ENCODE results near the gene SLC4A5.
"Not testable (repeated sequence)": the region's sequence is repeated elsewhere in the genome, so short reads cannot be mapped to it uniquely, and the experiment has no call there.

The SLC4A5 gene

DNA sequence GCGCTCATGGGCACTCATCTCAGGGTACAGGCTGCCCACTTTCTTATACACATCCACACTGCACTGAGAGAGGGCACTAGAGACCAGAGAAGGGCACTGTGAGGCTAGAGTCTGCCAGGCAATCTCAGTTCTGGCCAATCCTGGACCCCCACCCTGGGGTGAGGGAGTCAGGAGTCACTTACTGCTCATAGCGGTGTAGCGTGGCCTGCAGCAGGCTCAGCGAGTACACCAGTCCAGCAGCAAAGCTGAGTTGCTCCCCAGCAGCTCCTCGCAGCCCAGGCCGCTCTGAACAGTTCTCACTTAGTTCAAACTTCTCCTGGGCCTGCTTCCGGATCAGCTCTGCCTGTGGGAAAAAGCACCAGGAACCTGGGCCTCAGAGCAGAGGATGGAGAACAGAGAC, 24.6 kb upstream of the SLC4A5 start:
- no peak for DNase-seq (ENCODE audit: low read depth)

DNA sequence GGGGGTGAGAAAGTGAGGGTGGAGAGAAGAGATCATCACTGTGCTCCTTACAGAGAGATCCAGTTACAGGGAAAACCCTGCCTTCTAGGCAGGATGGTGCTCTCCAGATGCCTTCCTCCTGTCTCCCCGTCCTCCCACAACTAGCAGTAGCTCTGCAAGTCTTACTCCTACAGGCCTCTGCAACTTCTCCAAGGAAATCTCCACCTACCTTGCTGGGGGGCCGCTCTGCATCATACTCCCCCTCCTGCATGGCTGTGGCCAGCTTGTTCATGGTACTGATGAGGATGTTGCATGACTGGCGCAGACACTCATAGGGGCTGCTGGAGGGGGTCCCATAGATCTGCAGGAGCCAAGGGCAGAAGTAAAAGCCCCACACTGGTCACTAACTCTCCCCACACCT, 22.8 kb upstream of the SLC4A5 start:
- no peak for DNase-seq (ENCODE audit: low read depth)

DNA sequence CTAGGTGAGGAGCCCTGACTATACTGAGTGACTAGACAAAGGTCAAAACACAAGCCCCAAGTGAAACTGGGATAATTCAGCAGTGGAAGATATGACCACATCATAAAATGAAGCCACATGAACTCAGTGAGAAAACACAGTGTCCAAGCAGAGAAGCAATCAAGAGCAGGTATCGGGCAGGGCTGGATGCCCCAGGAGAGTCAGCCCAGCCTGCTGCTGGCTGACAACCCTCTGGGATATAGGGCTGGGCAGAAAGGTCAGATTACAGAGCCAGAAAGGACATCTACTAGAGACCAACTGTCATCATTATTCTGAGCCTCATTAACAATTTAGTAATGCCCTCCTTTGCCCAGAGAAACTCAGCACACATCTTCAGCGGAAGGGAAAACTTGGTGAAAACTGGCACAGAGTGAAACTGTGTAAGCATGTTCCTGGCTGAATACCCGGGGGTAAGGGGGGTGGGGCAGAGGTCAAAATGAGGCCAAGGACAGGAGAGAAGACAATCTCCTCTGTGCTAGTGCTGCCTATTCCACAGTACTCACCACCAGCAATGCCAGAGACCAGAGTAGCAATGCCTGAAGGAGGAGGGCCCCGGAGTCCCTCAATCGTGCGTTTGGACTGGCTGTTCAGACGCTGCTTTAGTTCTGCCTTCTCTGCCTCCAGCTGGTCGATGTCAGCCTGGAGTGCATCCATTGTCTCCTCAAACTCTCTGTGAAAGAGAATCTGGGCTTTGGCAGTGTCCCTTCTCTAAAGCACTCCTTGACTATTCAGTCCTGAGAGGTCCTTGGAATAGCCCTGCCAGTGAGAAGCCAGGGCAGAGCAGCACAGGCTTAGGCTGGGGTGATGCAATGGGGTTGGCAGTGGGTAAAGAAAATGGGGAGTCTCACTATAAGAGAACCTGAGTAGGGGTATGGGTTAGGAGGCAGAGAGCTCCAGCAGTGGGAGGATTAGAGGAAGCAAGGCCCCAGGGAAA, 21.6 kb upstream of the SLC4A5 start:
- no peak for DNase-seq (ENCODE audit: low read depth)

DNA sequence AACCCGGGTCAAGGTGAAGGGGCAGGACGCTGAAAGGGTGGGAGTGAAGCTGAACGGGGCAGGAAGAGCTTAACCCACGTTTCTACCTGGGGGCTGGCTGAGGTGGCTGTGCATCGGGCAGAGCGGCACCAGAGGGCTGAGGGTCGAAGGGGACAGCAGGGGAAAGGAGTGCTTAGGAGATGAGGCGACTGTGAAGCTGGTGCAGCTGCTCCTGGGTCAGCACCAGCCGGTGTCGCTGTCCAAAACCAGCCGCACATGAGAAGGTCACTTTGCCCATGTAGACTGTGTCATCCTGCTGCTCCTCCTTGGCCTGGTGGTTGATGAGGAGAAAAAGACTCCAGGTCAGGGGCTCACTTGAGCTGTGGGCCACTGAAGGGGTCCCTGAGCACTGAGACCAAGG, 18.1 kb upstream of the SLC4A5 start:
- DNase-seq (ENCODE audit: low read depth), result no peak

DNA sequence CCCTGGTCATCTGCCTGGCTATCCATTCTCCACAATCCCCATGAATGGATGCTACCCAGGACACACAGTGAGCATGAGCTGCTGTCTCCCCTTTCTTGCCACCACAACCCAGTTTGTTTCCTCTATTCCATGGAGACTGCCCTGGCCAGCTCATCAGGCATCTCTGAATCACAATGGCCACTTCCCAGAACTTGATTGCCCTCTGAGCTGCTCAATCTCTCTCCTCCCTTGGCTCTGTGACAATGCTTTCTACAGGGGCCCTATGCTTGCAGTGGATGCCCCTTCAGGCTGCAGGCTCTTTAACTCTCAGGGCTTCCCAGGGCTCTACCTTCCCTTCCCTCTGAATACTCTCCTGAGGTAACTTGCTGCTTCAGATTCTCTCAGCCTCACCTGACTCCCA, 14.4 kb upstream of the SLC4A5 start:
- no peak for DNase-seq (ENCODE audit: low read depth)

DNA sequence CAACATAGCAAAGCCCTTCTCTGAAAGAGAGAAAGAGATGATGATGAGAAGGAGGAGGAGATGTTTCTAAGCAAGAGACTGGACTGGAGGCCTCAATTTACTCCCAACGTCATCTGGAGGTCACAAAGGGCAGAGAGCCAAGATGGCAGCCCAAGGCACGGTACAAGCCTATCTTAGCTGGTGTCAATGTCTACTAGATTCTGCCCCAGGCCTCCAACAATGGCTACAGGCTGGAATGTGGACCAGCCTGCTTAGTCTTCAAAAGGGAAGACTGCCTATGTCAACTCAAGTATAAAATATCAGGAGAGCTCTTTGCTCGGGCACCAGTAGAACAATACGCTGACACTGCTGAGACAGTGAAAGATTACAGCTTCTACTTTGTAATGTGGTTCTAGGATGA, 6.7 kb upstream of the SLC4A5 start:
- DNase-seq (ENCODE audit: low read depth), result no peak

DNA sequence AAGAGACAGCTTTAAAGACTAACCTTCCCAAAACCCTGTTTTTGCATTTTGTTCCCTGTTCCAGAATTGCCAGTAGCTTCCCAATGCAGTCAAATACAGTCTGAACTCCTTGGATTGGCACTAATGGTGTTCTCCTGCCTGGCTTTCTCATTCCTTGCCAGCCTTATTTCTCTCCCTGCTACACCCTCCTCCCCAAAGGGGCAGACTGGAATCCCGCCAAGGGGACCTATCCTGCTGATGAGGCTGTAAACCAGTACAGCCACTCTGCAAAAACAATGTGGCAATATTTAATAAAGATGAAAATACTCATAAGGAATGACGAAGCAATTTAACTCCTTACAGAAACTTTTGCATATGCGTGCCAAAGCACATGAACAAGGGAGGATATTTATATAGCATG, 4.5 kb upstream of the SLC4A5 start:
- no peak for DNase-seq (ENCODE audit: low read depth)

DNA sequence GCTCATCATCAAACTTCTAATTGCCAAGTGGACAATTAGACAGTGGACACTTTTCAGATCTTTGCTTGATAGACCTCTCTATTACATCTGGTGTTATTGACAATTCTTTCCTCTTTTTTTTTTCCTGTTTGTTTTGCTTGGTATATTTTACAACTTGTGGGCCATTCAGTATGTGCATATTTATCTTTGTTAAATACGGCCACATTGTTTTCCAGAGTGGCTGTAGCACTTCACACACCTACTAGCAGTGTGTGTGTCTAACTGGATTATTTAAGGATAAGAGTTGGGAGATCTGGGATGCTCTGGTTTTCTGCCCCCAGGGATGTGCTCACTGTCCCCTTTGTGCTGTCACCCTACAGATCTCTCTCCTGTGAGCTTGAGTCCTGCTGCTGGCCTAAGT, 4.1 kb upstream of the SLC4A5 start:
- no peak for DNase-seq (ENCODE audit: low read depth)

DNA sequence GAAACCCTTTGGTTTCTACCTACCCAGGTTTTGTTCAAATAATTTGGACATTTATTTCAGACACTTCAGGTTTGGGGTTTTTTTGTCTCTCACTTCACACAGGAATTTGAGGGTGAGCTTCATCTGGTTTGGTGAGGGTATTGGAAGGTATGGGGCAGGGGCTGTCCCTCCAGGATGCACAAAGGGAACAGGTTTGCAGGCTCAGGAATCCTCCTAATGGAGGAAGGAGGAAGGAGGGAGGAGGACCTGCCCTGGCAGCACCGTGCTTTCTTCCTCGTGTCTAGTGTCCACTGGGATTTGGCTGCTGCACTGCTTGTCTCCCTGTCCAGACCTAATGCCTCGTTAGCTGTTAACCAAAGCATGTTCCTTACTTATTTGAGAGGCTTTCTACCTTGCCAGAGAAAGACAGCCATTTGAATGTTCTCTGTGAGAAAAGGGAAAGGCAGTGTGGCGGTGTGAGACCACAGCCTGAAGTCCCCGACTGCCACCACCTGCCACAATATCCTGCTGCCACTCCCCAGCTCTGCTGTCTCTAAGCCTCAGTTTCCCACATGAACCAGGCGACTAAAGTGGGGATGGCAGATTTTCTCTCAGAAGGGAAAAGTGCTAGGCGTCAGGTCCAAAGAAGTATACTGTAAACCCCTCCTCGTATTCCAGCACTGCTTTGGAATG, 2.2 kb upstream of the SLC4A5 start:
- no peak for DNase-seq (ENCODE audit: low read depth)

DNA sequence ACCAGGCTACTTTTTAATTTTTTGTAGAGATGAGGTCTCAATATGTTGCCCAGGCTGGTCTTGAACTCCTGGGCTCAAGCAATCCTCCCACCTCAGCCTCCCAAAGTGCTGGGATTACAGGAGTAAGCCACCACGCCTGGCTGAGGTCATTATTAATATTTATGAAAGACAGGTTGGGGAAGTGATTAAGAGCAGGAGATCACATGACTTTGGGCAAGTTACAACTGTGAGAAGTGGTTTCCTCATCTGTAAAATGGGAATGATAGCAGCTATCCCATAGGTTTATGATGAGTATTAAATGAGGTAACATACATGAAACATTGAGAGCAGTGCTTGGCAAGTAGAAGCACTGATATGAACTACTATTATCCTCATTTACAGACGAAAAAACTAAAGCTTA, 7.0 kb downstream of the SLC4A5 start:
- not testable (repeated sequence) for DNase-seq (ENCODE audit: low read depth)

DNA sequence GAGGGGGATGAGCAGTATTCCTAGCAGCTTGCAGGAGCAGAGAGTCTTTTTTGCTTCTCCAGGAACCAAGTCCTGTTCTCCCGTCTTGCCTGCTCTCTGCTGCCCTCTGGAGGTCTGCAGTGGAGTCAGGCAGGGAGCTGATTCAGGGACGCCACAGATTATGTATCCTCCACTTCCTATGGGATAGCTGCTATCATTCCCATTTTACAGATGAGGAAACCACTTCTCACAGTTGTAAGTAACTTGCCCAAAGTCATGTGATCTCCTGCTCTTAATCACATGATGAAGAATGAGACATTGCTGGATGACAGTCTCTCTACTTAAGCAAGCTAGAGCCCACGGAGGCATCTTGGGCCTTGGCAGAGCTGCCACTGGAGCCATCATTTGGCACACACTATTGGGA, 8.3 kb downstream of the SLC4A5 start:
- DNase-seq (ENCODE audit: low read depth), result peak; percentile 63

DNA sequence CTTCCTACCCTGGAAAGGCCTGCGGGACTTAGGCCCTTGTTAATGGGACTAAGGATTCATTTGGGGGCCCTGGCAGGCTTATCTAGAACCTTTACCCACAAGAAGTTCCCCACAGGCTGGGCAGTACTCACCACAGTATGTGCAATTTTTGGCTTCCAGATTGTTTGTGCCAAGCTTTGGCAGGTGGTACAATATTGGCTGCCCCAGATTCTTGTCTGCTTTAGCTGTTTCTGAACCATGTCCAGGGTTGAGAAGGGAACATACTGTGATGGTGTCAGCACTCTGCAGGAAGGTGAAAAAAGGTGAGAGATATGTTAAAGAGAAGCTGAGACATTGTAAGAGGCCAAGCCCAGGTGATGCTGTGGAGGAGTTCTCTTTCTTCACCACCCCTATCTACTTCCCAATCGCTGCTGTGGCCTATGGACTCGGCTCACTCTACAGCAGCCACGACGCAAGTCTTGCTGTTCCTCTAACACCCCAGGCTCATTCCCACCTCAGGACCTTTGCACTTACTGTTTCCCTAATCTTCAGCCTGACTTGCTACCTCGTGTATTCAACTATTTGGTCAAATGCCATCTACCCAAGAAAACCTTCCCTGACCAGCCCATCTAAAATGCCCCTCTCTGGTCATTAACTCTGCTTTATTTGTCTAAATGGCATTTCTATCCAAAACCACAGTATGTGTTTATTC, 9.2 kb downstream of the SLC4A5 start:
- DNase-seq (ENCODE audit: low read depth), result no peak

DNA sequence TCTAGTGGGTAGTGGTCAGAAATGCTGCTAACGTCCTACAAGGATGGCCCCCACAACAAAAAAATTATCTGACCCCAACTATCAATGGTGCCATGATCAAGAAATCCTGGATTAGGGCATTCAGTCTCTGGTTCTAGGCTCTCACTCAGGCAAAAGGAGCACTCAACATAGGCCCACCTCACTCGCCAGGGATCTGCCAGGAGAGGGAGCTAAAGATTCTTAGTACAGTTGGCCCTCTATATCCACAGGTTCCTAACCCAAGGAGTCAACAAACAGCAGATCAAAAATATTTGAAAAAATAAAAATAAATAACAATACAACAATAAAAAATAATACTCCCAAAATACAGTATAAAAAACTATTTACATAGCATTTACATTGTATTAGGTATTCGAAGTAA, 10.0 kb downstream of the SLC4A5 start:
- DNase-seq (ENCODE audit: low read depth), result no peak

DNA sequence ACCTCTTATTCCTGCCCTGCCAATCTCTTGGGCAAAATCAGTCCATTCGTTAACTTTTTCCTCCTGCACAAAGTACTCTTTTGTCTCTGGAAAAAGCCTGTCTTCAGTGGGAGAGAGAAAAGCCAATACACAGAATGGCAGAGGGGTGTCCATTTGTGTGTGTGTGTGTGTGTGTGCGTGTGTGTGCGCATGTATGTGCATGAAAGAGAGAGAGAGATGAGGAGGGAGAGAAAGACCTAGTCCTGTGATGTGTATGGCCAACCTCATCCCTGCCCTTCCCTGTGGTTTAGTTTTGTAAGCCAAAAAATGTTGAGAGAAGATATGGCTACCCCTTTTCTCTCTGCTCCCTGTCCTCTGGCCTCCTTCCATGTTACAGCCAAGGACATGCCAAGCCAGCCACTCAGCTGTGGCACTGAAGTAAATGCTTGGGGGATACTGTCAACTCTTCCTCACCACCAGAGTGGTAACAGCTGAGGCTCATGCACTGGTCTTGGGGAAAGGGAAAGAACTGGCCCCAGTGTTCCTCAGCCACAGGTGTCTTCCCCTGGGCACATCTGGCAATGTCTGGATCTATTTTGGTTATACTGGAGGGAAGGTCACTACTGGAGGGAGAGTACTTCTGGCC, 10.6 kb downstream of the SLC4A5 start:
- no peak for DNase-seq (ENCODE audit: low read depth)

DNA sequence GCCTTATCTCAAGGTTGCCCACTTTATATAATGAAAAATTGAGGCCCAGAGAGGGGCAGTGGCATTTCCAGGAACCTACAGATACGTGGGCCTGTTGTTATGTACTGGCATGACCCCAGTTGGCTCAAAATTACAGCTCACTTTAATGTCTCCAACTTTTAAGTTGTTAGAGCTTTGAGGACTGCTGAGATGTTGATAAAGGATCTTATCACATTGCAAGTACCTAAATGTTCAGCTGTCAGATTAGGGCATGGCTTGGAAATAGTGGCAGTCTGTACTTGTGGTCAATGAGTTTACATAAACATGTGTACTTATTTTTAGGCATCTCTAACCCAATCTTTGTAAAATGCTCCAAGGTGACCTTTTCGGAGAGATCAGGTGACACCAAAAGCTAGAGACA, 14.6 kb downstream of the SLC4A5 start:
- DNase-seq (ENCODE audit: low read depth), result no peak

DNA sequence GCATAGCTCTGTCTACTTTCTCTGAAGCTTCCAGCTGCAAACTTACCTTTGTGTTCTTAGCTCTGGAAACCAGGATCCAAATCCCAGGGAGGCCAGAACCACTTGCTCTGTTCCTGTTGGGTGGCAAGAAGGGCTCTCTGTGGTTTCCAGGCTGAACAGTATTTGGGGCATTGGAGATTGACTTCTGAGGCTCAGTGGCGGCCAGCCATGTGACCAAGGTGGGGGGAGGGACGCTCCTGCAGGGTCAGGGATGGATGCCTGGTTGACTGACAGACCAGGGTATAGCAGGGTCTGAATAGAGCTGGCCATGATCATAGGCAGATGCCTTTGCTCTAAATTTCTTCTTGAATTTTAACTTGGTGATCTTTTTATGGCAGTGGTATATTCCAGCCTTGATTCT, 15.1 kb downstream of the SLC4A5 start:
- no peak for DNase-seq (ENCODE audit: low read depth)

DNA sequence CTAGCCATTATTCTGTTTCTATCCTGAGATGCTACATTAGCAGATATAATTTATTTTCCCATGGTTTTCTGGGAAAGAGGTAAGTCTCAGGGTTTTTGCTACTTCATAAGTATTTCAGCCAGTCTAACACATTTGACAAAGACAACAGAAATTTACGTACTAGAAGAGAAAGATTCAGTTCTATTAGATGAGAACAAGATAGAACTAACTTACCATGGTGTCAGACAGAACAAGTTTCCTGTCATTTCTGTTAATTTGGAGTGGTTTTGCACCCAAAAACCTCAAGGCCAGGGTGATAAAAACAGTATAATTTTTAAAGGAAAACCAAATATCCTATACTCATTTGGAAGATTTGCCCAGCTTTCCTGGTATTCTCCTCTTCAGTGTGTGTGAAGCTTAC, 15.6 kb downstream of the SLC4A5 start:
- no peak for DNase-seq (ENCODE audit: low read depth)

DNA sequence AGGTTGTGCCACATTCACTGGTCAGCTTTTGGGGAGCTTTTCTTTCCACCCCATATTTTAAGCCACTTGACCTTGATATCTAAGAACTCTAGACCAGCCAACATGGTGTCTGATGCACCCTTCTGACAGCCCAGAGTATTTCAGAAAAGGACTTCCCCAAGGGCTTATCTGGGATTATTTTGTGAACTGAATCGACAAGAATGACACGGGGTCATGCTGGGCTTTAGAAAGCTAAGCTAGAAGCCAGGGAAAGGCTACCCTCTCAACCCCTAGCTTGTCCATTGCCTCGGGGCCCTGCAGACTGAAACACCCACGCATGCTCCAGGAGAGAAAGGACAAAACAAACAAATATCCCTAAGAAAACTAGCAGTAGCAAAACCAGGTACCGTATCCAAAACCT, 16.0 kb downstream of the SLC4A5 start:
- DNase-seq (ENCODE audit: low read depth), result no peak

DNA sequence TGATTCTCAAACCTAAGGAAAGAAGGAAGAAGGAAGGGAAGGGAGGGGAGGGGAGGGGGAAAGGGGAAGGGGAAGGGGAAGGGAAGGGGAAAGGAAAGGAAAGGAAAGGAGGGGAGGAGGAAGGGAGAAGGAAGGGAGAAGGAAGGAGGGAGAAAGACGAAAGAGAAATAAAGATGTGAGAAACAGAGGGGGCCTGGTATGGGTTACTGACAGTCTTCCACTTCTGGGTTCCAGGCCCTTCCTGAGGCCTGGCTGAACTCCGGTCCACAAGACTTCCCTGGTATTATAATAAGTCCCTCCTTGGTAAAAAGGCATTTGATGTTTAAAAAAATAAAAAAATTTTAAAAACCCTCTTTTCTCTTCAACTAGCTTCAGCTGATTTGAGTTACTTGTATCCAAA, 17.4 kb downstream of the SLC4A5 start:
- DNase-seq (ENCODE audit: low read depth), result no peak

DNA sequence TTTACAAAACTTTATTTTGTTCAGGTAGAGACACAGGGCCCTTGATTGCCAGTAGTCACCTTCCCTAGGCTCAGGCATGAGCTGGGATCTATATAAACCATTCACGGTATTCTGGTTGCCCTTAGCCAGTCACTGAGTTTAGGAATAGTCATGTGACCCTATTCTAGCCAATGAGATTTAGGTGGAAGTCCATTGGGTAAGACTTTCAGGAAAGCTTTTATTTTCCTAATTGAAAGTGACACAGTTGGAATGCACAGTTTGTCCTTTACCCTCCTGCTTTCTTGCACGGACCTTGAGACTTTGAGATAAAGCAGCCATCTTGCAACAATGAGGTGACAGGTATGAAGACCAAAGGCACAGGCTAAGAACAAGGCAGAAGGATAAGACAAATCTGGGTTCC, 21.5 kb downstream of the SLC4A5 start:
- no peak for DNase-seq (ENCODE audit: low read depth)

DNA sequence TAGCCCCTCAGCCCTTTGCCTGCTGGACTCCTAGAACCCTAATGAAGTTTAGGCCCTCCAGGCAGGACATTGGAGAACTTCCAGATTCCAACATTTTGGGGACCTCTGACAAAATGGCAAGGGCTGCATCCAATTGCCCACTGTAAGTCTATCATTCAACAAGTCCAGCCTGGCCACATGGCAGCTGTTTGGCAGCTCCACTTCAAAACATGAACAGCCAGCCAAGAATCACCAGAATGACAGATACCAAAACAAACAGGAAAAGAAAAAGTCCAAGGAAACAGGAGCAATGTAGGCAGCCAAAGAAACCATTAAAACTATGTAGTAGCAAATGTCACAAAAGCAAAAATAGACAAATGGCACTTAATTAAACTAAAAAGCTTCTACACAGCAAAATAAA, 25.5 kb downstream of the SLC4A5 start:
- no peak for DNase-seq (ENCODE audit: low read depth)

DNA sequence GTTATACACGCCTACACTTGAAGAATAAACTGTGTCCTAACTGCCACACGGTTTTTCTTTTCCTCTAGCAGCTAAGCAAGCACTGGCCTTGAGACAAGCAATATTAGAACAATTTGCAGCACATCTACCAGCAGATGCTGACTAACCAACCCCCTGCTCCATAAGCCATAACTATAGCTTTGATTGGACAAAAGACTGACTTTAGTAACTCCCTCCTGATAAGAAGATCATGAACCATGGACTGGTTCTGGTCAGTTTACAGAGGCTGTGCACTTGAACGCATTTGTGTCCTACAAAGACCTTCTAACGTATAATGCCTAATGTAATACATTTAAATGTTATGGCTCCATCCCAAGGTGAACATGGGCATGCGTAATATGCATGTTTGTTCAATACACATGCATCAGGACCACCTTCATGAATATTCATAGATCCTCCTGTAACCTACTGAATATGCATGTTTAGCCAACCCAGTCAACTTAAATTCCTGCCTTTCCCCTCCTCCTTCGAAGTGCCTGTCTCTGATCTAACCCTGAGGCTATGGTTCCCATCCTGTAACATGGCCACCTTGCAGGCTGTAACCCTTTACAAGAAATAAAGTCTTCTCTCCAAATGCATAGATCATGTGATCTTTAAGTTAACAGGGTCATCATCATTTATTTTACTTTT, 26.5 kb downstream of the SLC4A5 start:
- DNase-seq (ENCODE audit: low read depth), result no peak

Measured in activated T-cell treated with anti-CD3 and anti-CD28 coated beads for 48 hours (primary cell).